Panc1 (cell line): Measurements from ENCODE around the gene PPP1R9B. TPM values are rescaled to one million over a fixed set of nuclear protein-coding genes. Genes with fewer than 3 reads are reported as not detected.

ENCODE experiments used
- ATAC-seq: fragments of 200-7000 bp; cut with Tn5 transposase; 2 replicates; pipeline ENCODE4 v1.9.1; 2020; ENCODE audit warnings: mild to moderate bottlenecking, moderate library complexity
- BruUV-seq: library from RNA; stranded (reverse); fragments of 400-500 nt; replicated peaks from 2 replicates; lab custom pipeline; 2021; lab: Mats Ljungman, UMichigan
- CTCF ChIA-PET: fragments of 300-600 bp; sonication (Branson Sonifier 250); formaldehyde crosslinking; loops from one replicate; lab custom pipeline; 2022; ENCODE audit warnings: antibody characterized with exemption; lab: Charles Lee
- POLR2A ChIA-PET: fragments of 300-600 bp; sonication (Branson Sonifier 250); formaldehyde crosslinking; loops from one replicate; lab custom pipeline; 2022; ENCODE audit warnings: antibody characterized with exemption; lab: Charles Lee
- DNase-seq: peaks from one replicate; pipeline ENCODE4 v3.0.0-alpha.2; 2010; ENCODE audit warnings: low read depth, low spot score
- H3K27ac ChIP-seq: 2 replicates; pipeline ENCODE4 v1.5.1; 2011; ENCODE audit warnings: mild to moderate bottlenecking, low read length, inconsistent platforms
- H3K27me3 ChIP-seq: fragments of 200-500 bp; sonication (Bioruptor generic); 2 replicates; pipeline ENCODE4 v1.6.0; 2014; ENCODE audit warnings: low read length, inconsistent platforms; ENCODE audit not compliant: control insufficient read depth, insufficient read depth
- H3K36me3 ChIP-seq: fragments of 200-500 bp; sonication (Bioruptor generic); 2 replicates; pipeline ENCODE4 v1.5.1; 2014; ENCODE audit warnings: inconsistent platforms, mild to moderate bottlenecking, low read length, moderate library complexity; ENCODE audit not compliant: control insufficient read depth, insufficient read depth
- H3K4me1 ChIP-seq: 2 replicates; pipeline ENCODE4 v1.5.1; 2011; ENCODE audit warnings: inconsistent platforms, mild to moderate bottlenecking, low read length, moderate library complexity; ENCODE audit not compliant: control insufficient read depth, insufficient read depth
- H3K4me3 ChIP-seq, 2 experiments: 2 replicates each; pipeline ENCODE4 v1.5.1; 2011 to 2012; ENCODE audit warnings: low read depth in 2 of 2, low read length in 2 of 2, mild to moderate bottlenecking in 2 of 2, inconsistent platforms in 1 of 2, moderate library complexity in 1 of 2
- H3K9me3 ChIP-seq: fragments of 200-500 bp; sonication (Bioruptor generic); 2 replicates; pipeline ENCODE4 v1.5.1; 2014; ENCODE audit warnings: low read depth, mild to moderate bottlenecking, inconsistent platforms, low read length, moderate library complexity; ENCODE audit not compliant: control insufficient read depth, insufficient read depth
- POLR2AphosphoS5 ChIP-seq: IDR thresholded peaks from 2 replicates; pipeline ENCODE4 v1.6.1; 2012; ENCODE audit warnings: mild to moderate bottlenecking, low read depth, low read length, moderate library complexity
- REST ChIP-seq, 2 experiments: IDR thresholded peaks; 2 replicates each; pipeline ENCODE4 v1.6.1; 2011 to 2012; ENCODE audit warnings: low read depth in 2 of 2, control low read depth in 1 of 2, low read length in 1 of 2, mild to moderate bottlenecking in 1 of 2, moderate library complexity in 1 of 2; ENCODE audit not compliant: insufficient read depth in 1 of 2
- SIN3A ChIP-seq: IDR thresholded peaks from 2 replicates; pipeline ENCODE4 v1.6.1; 2012; ENCODE audit warnings: low read depth, mild to moderate bottlenecking, low read length, moderate library complexity, borderline replicate concordance; ENCODE audit not compliant: insufficient read depth
- TCF7L2 ChIP-seq: IDR thresholded peaks from 2 replicates; pipeline ENCODE4 v1.6.1; 2011; ENCODE audit warnings: mild to moderate bottlenecking, low read depth, low read length, inconsistent platforms
- in situ Hi-C: cut with HindIII; loops from 2 replicates; pipeline ENCODE4 v1.10.0; 2016; ENCODE audit warnings: low sequenced_read_pairs, low pct_unique_long_range_greater_than_20kb
- intact Hi-C: fragments of 100-400 bp; cut with micrococcal nuclease; formaldehyde crosslinking; loops from one replicate; pipeline ENCODE4 v1.10.0; 2022; ENCODE audit not compliant: unreplicated experiment
- total RNA-seq: library from RNA; stranded (reverse); gene quantifications from one replicate; pipeline ENCODE4 v1.2.1, GENCODE V29; 2021; ENCODE audit not compliant: unreplicated experiment
- TF ChIP-seq, protein P1 (sequence below): fragments of 450-650 bp; IDR thresholded peaks from 2 replicates; pipeline ENCODE4 v1.5.1; 2017; ENCODE audit warnings: mild to moderate bottlenecking

Gene PPP1R9B
- total RNA-seq, 1 experiment from 2014 or later, result 114 TPM

DNA sequence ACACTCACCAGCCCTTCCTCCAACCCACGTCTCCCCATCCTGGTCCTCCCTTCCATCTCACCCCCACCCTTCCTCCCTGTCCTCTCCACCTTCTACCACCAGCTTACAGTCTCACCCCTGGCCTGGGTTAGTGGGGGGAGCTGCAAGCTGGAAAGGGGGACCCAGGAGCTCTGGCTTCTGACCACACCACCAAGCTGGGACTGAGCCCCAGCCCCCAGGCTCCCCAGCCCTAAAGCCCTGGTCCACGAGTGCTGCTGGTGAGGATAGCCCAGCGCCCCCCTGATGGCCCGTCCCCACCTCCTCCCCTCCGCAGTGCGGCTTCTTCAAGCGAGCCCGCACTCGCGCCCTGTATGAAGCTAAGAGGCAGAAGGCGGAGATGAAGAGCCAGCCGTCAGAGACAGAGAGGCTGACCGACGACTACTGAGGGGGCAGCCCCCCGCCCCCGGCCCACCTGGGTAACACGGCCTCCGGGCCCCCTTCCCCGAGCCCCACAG lies 62.5 kb downstream of the PPP1R9B start:
- no TSS peak for BruUV-seq
- DNase-seq (no peak), ATAC-seq (no peak)
- intact Hi-C loops, result loop anchor here (1.0 kb wide), 1 partner anchor 61 kb away; no protein-coding TSS in a partner anchor
- Histone ChIP-seq H3K4me1 (peaks cover 14% of the 10 kb centered on the region; the same call in 1 of the 2 replicates), H3K4me3 (no peak overlapping the region), H3K36me3 (peaks cover 9% of the 10 kb centered on the region), H3K27me3 (no peaks in the 10 kb centered on the region), H3K27ac (no peak overlapping the region; the same call in 1 of the 2 replicates), H3K9me3 (no peaks in the 10 kb centered on the region)
- in situ Hi-C loops, result no loop called here
- ChIA-PET CTCF (interaction anchor here (1.1 to 1.4 kb wide), 2 partner anchors 31 to 89 kb away, joined by 4 to 5 read pairs; no protein-coding TSS in a partner anchor), POLR2A (interaction anchor here (0.6 to 0.8 kb wide), 2 partner anchors 54 to 61 kb away, joined by 4 to 10 read pairs; no protein-coding TSS in a partner anchor)
- TF ChIP-seq TCF7L2 (no peak), POLR2AphosphoS5 (no peak), SIN3A (no peak), REST (IDR thresholded peaks at IDR 0.05; ENCODE audit: insufficient read depth in 1 of 2, low read depth in 2 of 2, low read length in 1 of 2) (no peak)
- TF ChIP-seq, protein P1, sequence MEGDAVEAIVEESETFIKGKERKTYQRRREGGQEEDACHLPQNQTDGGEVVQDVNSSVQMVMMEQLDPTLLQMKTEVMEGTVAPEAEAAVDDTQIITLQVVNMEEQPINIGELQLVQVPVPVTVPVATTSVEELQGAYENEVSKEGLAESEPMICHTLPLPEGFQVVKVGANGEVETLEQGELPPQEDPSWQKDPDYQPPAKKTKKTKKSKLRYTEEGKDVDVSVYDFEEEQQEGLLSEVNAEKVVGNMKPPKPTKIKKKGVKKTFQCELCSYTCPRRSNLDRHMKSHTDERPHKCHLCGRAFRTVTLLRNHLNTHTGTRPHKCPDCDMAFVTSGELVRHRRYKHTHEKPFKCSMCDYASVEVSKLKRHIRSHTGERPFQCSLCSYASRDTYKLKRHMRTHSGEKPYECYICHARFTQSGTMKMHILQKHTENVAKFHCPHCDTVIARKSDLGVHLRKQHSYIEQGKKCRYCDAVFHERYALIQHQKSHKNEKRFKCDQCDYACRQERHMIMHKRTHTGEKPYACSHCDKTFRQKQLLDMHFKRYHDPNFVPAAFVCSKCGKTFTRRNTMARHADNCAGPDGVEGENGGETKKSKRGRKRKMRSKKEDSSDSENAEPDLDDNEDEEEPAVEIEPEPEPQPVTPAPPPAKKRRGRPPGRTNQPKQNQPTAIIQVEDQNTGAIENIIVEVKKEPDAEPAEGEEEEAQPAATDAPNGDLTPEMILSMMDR, result no peak

- in situ Hi-C loops (no loop called here), intact Hi-C loops (loop anchor here (1.0 kb wide), 1 partner anchor 60 kb away; no protein-coding TSS in a partner anchor)
- Histone ChIP-seq H3K4me3 (no peak overlapping the region), H3K27me3 (no peaks in the 10 kb centered on the region), H3K27ac (no peak overlapping the region; the same call in 1 of the 2 replicates), H3K9me3 (no peaks in the 10 kb centered on the region), H3K36me3 (peaks cover 14% of the 10 kb centered on the region), H3K4me1 (peaks cover 14% of the 10 kb centered on the region; the same call in 1 of the 2 replicates)
- CTCF ChIA-PET, result interaction anchor here (0.6 to 1.4 kb wide), 3 partner anchors 23 to 89 kb away, joined by 4 to 5 read pairs (median 4); no protein-coding TSS in a partner anchor
- DNase-seq (no peak), ATAC-seq (peak; percentile 78)
- TF ChIP-seq SIN3A (0 out of 2 replicates have a peak, but pooled peaks have one; percentile 33), TCF7L2 (no peak), POLR2AphosphoS5 (0 out of 2 replicates have a peak, but pooled peaks have one; percentile 14), REST (IDR thresholded peaks at IDR 0.05; ENCODE audit: insufficient read depth in 1 of 2, low read depth in 2 of 2, low read length in 1 of 2) (no peak)
- TF ChIP-seq, protein P1, result peak; percentile 96
- no TSS peak for BruUV-seq
- POLR2A ChIA-PET, result interaction anchor here (0.8 kb wide), 1 partner anchor 61 kb away, joined by 4 read pairs; no protein-coding TSS in a partner anchor
Measured at GRCh38 chr17:50087246-50087911, 63.1 kb downstream of the PPP1R9B start.
